BE2C (cell line): ENCODE data around the gene SCAI.
A peak's percentile ranks its signal among the peaks of the same experiment; 100 is the strongest.

Experiments used
- DNase-seq: peaks from one replicate; pipeline ENCODE4 v3.0.0-alpha.2; 2020
- H3K27me3 ChIP-seq: fragments of 250-450 bp; sonication (Bioruptor Pico); 2 replicates; pipeline ENCODE4 v1.5.1; 2020; ENCODE audit warnings: mild to moderate bottlenecking
- H3K36me3 ChIP-seq: fragments of 250-450 bp; sonication (Bioruptor Pico); 2 replicates; pipeline ENCODE4 v1.5.1; 2020; ENCODE audit warnings: mild to moderate bottlenecking
- H3K4me1 ChIP-seq: fragments of 250-450 bp; sonication (Bioruptor Pico); 2 replicates; pipeline ENCODE4 v1.5.1; 2020
- H3K4me3 ChIP-seq: 2 replicates; pipeline ENCODE4 v1.5.1; 2011; ENCODE audit warnings: low read depth, low read length
- H3K9me3 ChIP-seq: fragments of 250-450 bp; sonication (Bioruptor Pico); 2 replicates; pipeline ENCODE4 v1.5.1; 2020
- CTCF ChIP-seq: IDR thresholded peaks from 2 replicates; pipeline ENCODE4 v1.5.1; 2012; ENCODE audit warnings: mild to moderate bottlenecking, low read depth, low read length

The SCAI gene

GRCh38 chr9:125134976-125135375 is 8.4 kb downstream of the SCAI start:
- TF ChIP-seq CTCF, result no peak
- H3K36me3 ChIP-seq, result no peaks in the 10 kb centered on the region
- DNase-seq, result no peak
- no peaks in the 10 kb centered on the region for H3K9me3 ChIP-seq
- no peak overlapping the region for H3K4me3 ChIP-seq
- no peaks in the 10 kb centered on the region for H3K27me3 ChIP-seq
- no peaks in the 10 kb centered on the region for H3K4me1 ChIP-seq

GRCh38 chr9:125133403-125134329 is 9.7 kb downstream of the SCAI start:
- Histone ChIP-seq H3K27me3 (no peaks in the 10 kb centered on the region), H3K9me3 (no peaks in the 10 kb centered on the region), H3K4me1 (no peaks in the 10 kb centered on the region), H3K36me3 (no peaks in the 10 kb centered on the region), H3K4me3 (no peak overlapping the region)
- DNase-seq, result no peak
- no peak for TF ChIP-seq CTCF

DNA sequence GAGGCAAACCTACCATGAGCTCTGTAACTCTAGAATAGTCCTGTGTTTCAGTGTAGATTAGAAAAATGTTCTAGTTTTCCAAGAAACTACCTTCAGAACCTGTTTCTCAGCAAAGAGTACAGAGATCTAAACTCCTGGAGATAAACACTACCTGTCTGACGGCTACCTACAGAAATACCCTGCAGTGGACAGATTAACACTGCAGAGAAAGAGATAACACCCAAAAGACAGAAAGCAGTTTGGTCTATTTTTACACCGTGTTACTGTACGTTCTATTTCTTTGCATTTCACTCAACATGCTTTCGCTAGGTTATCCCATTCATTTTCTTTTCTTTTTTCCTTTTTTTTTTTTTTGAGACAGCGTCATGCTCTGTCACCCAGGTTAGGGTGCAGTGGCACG is 11.6 kb downstream of the SCAI start:
- no peak overlapping the region for H3K4me3 ChIP-seq
- H3K36me3 ChIP-seq, result no peaks in the 10 kb centered on the region
- H3K27me3 ChIP-seq, result no peaks in the 10 kb centered on the region
- no peak for TF ChIP-seq CTCF
- DNase-seq, result no peak
- H3K9me3 ChIP-seq, result no peaks in the 10 kb centered on the region
- no peaks in the 10 kb centered on the region for H3K4me1 ChIP-seq

DNA sequence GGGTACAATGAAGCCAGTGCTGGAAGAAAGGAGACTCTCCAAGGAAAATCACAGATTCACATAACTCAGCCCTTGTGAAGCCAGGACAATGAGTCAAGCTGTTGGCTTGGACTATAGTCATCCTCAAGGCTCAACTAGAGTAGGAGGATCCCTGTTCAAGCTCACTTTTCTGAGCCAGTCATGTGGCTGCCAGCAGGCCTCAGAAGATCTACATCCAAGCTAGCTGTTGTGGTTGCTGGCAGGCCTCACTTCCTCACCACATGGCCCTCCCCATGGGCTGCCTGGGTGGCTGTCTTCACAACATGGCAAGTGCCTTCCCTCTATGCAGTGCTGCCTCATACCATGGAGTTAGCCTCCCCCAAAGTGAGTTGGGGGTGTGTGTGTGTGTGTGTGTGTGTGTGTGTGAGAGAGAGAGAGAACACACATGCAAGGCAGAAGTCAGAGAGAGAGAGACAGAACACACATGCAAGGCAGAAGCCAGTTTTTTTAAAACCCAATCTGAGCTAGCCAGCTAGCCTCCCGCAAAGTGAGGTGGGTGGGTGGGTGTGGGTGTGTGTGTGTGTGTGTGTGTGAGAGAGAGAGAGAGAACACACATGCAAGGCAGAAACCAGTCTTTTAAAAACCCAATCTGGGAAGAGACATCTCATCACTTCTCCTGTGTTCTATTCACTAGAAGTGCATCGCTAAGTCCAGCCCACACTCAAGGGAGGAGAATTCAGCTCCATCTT is 17.1 kb downstream of the SCAI start:
- H3K27me3 ChIP-seq, result no peaks in the 10 kb centered on the region
- H3K4me1 ChIP-seq, result no peaks in the 10 kb centered on the region
- H3K36me3 ChIP-seq, result no peaks in the 10 kb centered on the region
- no peak for TF ChIP-seq CTCF
- no peak overlapping the region for H3K4me3 ChIP-seq
- peak; percentile 67 for DNase-seq
- no peaks in the 10 kb centered on the region for H3K9me3 ChIP-seq

DNA sequence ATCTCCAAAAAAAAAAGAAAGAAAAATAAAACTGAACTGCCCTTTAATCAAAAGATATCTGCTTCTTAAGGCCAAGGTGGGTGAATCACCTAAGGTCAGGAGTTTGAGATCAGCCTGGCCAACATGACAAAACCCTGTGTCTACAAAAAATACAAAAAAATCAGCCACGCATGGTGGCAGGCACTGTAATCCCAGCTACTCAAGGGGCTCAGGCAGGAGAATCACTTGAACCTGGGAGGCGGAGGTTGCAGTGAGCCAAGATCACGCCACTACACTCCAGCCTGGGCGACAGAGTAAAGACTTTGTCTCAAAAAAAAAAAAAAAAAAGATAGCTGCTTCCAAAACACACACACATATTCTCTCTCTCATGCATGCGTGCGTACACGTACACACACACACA is 17.8 kb downstream of the SCAI start:
- H3K4me1 ChIP-seq, result no peaks in the 10 kb centered on the region
- H3K9me3 ChIP-seq, result no peaks in the 10 kb centered on the region
- no peaks in the 10 kb centered on the region for H3K27me3 ChIP-seq
- H3K36me3 ChIP-seq, result no peaks in the 10 kb centered on the region
- no peak for TF ChIP-seq CTCF
- no peak for DNase-seq
- no peak overlapping the region for H3K4me3 ChIP-seq

- DNase-seq, result no peak
- TF ChIP-seq CTCF, result no peak
- Histone ChIP-seq H3K4me3 (no peak overlapping the region), H3K9me3 (no peaks in the 10 kb centered on the region), H3K36me3 (no peaks in the 10 kb centered on the region), H3K27me3 (no peaks in the 10 kb centered on the region), H3K4me1 (no peaks in the 10 kb centered on the region)
These were observed 22.2 kb downstream of the SCAI start for GRCh38 chr9:125121146-125121545.
